Breast epithelium (tissue), 4 donors: ENCODE measurements around the gene CACNA1E. TPM values are rescaled to one million over a fixed set of nuclear protein-coding genes. Genes with fewer than 3 reads are reported as not detected.

Source experiments
- DNase-seq, 2 donors: peaks; one replicate each; pipeline ENCODE4 v3.0.0-alpha.2; 2019; ENCODE audit warnings: low spot score in 2 of 2
- H3K27ac ChIP-seq, 2 donors: fragments of 200-600 bp; sonication (generic) in 1 of 2; one replicate each; pipeline ENCODE4 v1.5.1; 2016 to 2019; ENCODE audit warnings: mild to moderate bottlenecking in 1 of 2
- H3K27me3 ChIP-seq, 2 donors: fragments of 200-600 bp; sonication (generic) in 1 of 2; one replicate each; pipeline versions ENCODE4 v1.5.1 to v1.6.0; 2017 to 2019; ENCODE audit warnings: control low read depth in 1 of 2, mild to moderate bottlenecking in 1 of 2
- H3K36me3 ChIP-seq: fragments of 200-600 bp; one replicate; pipeline ENCODE4 v1.5.1; 2019
- H3K4me1 ChIP-seq, 2 donors: fragments of 200-600 bp; sonication (generic); one replicate each; pipeline ENCODE4 v1.5.1; 2016 to 2019; ENCODE audit warnings: control low read depth in 1 of 2
- H3K4me3 ChIP-seq, 3 donors: fragments of 200-600 bp; sonication (generic); 1 replicate in 2 of 3; 2 replicates in 1 of 3; pipeline ENCODE4 v1.5.1; 2016 to 2019; ENCODE audit warnings: mild to moderate bottlenecking in 3 of 3, moderate library complexity in 2 of 3
- H3K9me3 ChIP-seq, 2 donors: fragments of 200-600 bp; sonication (generic) in 1 of 2; one replicate each; pipeline ENCODE4 v1.5.1; 2016 to 2019; ENCODE audit warnings: control low read depth in 1 of 2
- POLR2A ChIP-seq: fragments of 450-650 bp; IDR thresholded peaks from one replicate; pipeline ENCODE4 v1.6.1; 2016; ENCODE audit warnings: antibody characterized with exemption, mild to moderate bottlenecking, moderate library complexity
- POLR2AphosphoS5 ChIP-seq, 3 donors: sonication (generic); formaldehyde crosslinking; IDR thresholded peaks; one replicate each; pipeline ENCODE4 v1.6.1; 2017; ENCODE audit warnings: antibody characterized with exemption in 3 of 3
- intact Hi-C: fragments of 100-400 bp; cut with DNase I; formaldehyde crosslinking; loops from one replicate; pipeline ENCODE4 v1.15.1; 2023; ENCODE audit warnings: low total_unique reads
- total RNA-seq, 3 donors: library from RNA; depleted of rRNA; stranded (reverse); fragments of >200 nt; gene quantifications; one replicate each; pipeline ENCODE4 v1.1.0, GENCODE V29; 2016
- TF ChIP-seq, protein P1 (sequence below), 3 donors: fragments of 450-650 bp; IDR thresholded peaks; one replicate each; pipeline ENCODE4 v1.5.1; 2016 to 2017; ENCODE audit warnings: antibody characterized with exemption in 3 of 3, mild to moderate bottlenecking in 3 of 3, moderate library complexity in 3 of 3

The CACNA1E gene
- total RNA-seq, 3 donors from 2014 or later: under 0.01 TPM; not detected in 2

DNA sequence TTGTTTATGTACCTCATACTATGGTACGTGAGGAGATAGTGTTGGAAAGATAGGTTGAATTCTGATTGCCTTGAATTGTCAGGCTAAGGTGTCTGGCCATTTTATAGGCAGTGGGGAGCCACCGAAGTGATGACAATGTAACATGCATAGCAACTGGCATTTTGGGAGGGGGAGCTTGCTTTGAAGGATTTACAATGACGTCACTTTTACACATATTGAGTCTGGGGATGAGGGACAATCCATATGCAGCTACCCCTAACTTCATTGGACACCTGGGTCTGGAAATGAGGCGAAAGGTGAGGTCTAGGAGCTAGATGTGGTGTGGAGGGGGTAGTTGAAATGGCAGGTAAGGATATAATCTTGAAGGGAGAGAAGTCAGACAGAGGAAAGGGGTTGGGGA lies 7.7 kb upstream of the CACNA1E start:
- intact Hi-C loops: no loop called here

DNA sequence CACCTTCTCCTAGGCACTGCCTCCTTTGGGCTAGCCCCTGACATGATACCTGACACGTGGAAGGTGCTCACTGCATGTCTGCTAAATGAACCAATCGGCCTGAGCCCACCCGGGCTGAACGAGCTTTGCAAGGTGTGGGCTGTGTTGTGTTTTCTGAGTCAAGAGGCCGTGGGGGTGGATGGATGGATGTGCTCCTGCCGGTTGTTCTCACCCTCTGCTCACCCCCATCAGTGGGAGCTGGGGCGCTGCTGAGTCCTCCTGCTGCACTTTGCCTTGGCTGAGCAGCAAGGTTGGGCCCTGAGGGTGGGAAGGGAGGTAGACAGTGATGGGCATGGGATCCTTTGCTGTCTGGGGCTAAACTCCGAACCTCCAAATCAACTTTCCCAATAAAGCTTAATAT lies 6.7 kb upstream of the CACNA1E start:
- Histone ChIP-seq H3K27me3 (peaks cover 0 to 3% of the 10 kb centered on the region in 2 donors), H3K4me3 (no peak overlapping the region), H3K27ac (no peak overlapping the region), H3K36me3 (no peaks in the 10 kb centered on the region), H3K9me3 (no peaks in the 10 kb centered on the region), H3K4me1 (no peaks in the 10 kb centered on the region)
- intact Hi-C loops: no loop called here
- DNase-seq: no peak
- no peak for TF ChIP-seq POLR2A
- TF ChIP-seq, protein P1, sequence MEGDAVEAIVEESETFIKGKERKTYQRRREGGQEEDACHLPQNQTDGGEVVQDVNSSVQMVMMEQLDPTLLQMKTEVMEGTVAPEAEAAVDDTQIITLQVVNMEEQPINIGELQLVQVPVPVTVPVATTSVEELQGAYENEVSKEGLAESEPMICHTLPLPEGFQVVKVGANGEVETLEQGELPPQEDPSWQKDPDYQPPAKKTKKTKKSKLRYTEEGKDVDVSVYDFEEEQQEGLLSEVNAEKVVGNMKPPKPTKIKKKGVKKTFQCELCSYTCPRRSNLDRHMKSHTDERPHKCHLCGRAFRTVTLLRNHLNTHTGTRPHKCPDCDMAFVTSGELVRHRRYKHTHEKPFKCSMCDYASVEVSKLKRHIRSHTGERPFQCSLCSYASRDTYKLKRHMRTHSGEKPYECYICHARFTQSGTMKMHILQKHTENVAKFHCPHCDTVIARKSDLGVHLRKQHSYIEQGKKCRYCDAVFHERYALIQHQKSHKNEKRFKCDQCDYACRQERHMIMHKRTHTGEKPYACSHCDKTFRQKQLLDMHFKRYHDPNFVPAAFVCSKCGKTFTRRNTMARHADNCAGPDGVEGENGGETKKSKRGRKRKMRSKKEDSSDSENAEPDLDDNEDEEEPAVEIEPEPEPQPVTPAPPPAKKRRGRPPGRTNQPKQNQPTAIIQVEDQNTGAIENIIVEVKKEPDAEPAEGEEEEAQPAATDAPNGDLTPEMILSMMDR (IDR thresholded peaks at IDR 0.05): no peak
- TF ChIP-seq POLR2AphosphoS5 (IDR thresholded peaks at IDR 0.05): no peak

More for the DNA sequence above, 7.7 kb upstream of the CACNA1E start:
- Histone ChIP-seq H3K4me3 (no peak overlapping the region), H3K27ac (no peak overlapping the region), H3K4me1 (no peaks in the 10 kb centered on the region), H3K9me3 (no peaks in the 10 kb centered on the region), H3K27me3 (no peaks in the 10 kb centered on the region), H3K36me3 (no peaks in the 10 kb centered on the region)
- no peak for TF ChIP-seq POLR2A
- no peak for DNase-seq

DNA sequence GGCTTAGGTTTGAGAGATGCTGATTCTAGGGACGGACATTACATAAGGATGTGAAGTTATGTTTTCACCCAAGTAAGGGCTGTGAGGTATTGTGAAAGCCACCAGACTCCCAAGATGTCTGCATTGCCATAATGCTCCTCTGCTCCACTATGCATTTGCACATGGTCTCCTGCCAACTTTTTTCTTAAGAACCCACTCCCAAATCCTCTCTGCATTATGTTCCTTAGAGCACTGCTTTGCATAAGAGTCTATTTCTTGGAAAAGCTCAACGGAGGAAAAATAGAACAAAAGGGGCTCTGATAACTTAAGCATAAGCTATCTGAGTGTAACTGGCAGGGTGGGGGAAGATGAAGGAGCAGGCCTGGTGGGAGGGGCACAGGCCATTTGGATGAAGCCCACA lies 5.0 kb upstream of the CACNA1E start:
- intact Hi-C loops: no loop called here
- H3K4me1 ChIP-seq: no peaks in the 10 kb centered on the region

DNA sequence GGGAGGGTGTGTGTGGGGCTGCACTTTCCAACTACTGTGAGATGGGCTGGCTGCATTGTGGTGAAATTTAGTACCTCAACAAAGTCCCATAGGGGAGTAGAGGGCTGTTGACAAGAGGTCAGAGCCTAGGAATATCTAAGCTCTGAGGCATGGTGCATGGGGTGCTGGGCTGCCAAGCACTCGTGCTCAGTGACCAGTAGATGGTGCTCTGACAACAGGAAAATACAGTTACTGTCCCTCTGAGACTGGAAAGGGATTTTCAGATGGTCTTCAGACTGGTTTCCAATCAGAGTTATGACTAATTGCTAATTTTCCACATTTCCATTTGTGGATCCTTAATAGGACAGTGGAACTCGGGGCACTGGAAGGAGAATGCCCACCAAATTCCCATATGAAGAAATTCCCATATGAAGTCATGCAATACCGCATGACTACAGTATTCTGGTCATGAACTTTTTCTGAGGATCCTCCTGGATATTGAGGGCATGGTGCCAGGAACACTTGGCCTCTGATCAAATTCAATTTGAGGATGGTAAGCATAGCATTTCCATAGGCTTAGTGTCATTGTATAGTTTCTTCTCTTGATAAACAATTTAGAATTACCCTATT lies 4.1 kb upstream of the CACNA1E start:
- intact Hi-C loops: no loop called here
- DNase-seq: peak in 1 of 2 donors; percentile 21
- TF ChIP-seq, protein P1 (IDR thresholded peaks at IDR 0.05): peak; percentile 37 to 73 (median 69)
- no peak for TF ChIP-seq POLR2AphosphoS5 (IDR thresholded peaks at IDR 0.05)
- Histone ChIP-seq H3K27me3 (peaks cover 6 to 29% of the 10 kb centered on the region in 2 donors), H3K27ac (no peak overlapping the region), H3K4me3 (no peak overlapping the region), H3K4me1 (no peaks in the 10 kb centered on the region), H3K9me3 (no peaks in the 10 kb centered on the region), H3K36me3 (no peaks in the 10 kb centered on the region)

More for the DNA sequence above, 5.0 kb upstream of the CACNA1E start:
- TF ChIP-seq POLR2A (no peak), POLR2AphosphoS5 (IDR thresholded peaks at IDR 0.05) (no peak)
- TF ChIP-seq, protein P1 (IDR thresholded peaks at IDR 0.05): no peak
- H3K9me3 ChIP-seq: no peaks in the 10 kb centered on the region
- H3K27me3 ChIP-seq: peaks cover 6 to 20% of the 10 kb centered on the region in 2 donors
- no peak overlapping the region for H3K27ac ChIP-seq
- H3K4me3 ChIP-seq: no peak overlapping the region
- no peak for DNase-seq
- H3K36me3 ChIP-seq: no peaks in the 10 kb centered on the region

GRCh38 chr1:181482001-181482430 lies 1.3 kb upstream of the CACNA1E start:
- no peaks in the 10 kb centered on the region for H3K9me3 ChIP-seq
- peaks cover 11 to 57% of the 10 kb centered on the region in 2 donors for H3K27me3 ChIP-seq
- H3K4me1 ChIP-seq: peaks cover 0 to 4% of the 10 kb centered on the region in 2 donors
- no peak overlapping the region for H3K27ac ChIP-seq
- no peaks in the 10 kb centered on the region for H3K36me3 ChIP-seq
- no peak for DNase-seq
- TF ChIP-seq POLR2AphosphoS5 (IDR thresholded peaks at IDR 0.05) (no peak), POLR2A (no peak)
- peak overlapping the region in 1 of 3 donors; percentile 49 for H3K4me3 ChIP-seq
- intact Hi-C loops: no loop called here

- Histone ChIP-seq H3K9me3 (no peaks in the 10 kb centered on the region), H3K27me3 (peaks cover 11 to 64% of the 10 kb centered on the region in 2 donors), H3K27ac (no peak overlapping the region), H3K36me3 (no peaks in the 10 kb centered on the region), H3K4me1 (peaks cover 0 to 4% of the 10 kb centered on the region in 2 donors), H3K4me3 (peak overlapping the region in 2 of 3 donors; percentile 25 to 49)
- TF ChIP-seq POLR2AphosphoS5 (IDR thresholded peaks at IDR 0.05): no peak
- no peak for TF ChIP-seq POLR2A
- TF ChIP-seq, protein P1 (IDR thresholded peaks at IDR 0.05): no peak
- intact Hi-C loops: no loop called here
- DNase-seq: no peak
Observed at GRCh38 chr1:181482521-181483284, 614 bp upstream of the CACNA1E start.
